Measurements from ENCODE around the gene XCL2.

Gene XCL2

GRCh38 chr1:168499688-168500049 lies 44.1 kb downstream of the XCL2 start:
- no peaks in the 10 kb centered on the region for H4K20me1 ChIP-seq
- no peak overlapping the region for H3K9ac ChIP-seq
- H3K4me3 ChIP-seq: no peak overlapping the region
- no peak overlapping the region for H3K27ac ChIP-seq
- H3K9me3 ChIP-seq (replicated peaks in 1 of 11): no peaks in the 10 kb centered on the region; a peak in 1 of 22 replicates
- H3K27me3 ChIP-seq: no peaks in the 10 kb centered on the region; a peak in 1 of 22 replicates
- H3K4me2 ChIP-seq: no peak overlapping the region
- peaks cover 0 to 21% (median 0%) of the 10 kb centered on the region in 10 experiments; a peak in 6 of 20 replicates for H3K4me1 ChIP-seq
- TF ChIP-seq Cebpa-rat (IDR thresholded peaks at IDR 0.05): no peak
- H3K36me3 ChIP-seq: no peaks in the 10 kb centered on the region

GRCh38 chr1:168498956-168499687 lies 44.7 kb downstream of the XCL2 start:
- H3K27ac ChIP-seq: no peak overlapping the region
- H3K9ac ChIP-seq: no peak overlapping the region
- H3K9me3 ChIP-seq (replicated peaks in 1 of 11): no peaks in the 10 kb centered on the region; a peak in 1 of 22 replicates
- TF ChIP-seq Cebpa-rat (IDR thresholded peaks at IDR 0.05): no peak
- H3K4me1 ChIP-seq: peaks cover 0 to 15% (median 0%) of the 10 kb centered on the region in 10 experiments; a peak in 5 of 20 replicates
- H3K36me3 ChIP-seq: no peaks in the 10 kb centered on the region
- H4K20me1 ChIP-seq: no peaks in the 10 kb centered on the region
- no peak overlapping the region for H3K4me2 ChIP-seq
- no peaks in the 10 kb centered on the region; a peak in 1 of 22 replicates for H3K27me3 ChIP-seq
- H3K4me3 ChIP-seq: no peak overlapping the region

- no peak for TF ChIP-seq Cebpa-rat (IDR thresholded peaks at IDR 0.05)
- no peak overlapping the region for H3K4me3 ChIP-seq
- H3K4me2 ChIP-seq: no peak overlapping the region
- no peaks in the 10 kb centered on the region; a peak in 1 of 22 replicates for H3K9me3 ChIP-seq (replicated peaks in 1 of 11)
- no peak overlapping the region for H3K27ac ChIP-seq
- H3K4me1 ChIP-seq: peaks cover 0 to 6% (median 0%) of the 10 kb centered on the region in 10 experiments; a peak in 5 of 20 replicates
- H3K9ac ChIP-seq: no peak overlapping the region
- H3K27me3 ChIP-seq: no peaks in the 10 kb centered on the region; a peak in 1 of 22 replicates
- no peaks in the 10 kb centered on the region for H4K20me1 ChIP-seq
- no peaks in the 10 kb centered on the region for H3K36me3 ChIP-seq
These were observed 45.6 kb downstream of the XCL2 start for GRCh38 chr1:168498159-168498631.

- Histone ChIP-seq H3K36me3 (no peaks in the 10 kb centered on the region), H3K4me2 (no peak overlapping the region), H3K4me1 (no peaks in the 10 kb centered on the region), H3K9me3 (replicated peaks in 1 of 11) (no peaks in the 10 kb centered on the region), H4K20me1 (no peaks in the 10 kb centered on the region), H3K27me3 (no peaks in the 10 kb centered on the region; a peak in 1 of 22 replicates), H3K4me3 (no peak overlapping the region), H3K9ac (no peak overlapping the region), H3K27ac (no peak overlapping the region)
- no peak for TF ChIP-seq Cebpa-rat (IDR thresholded peaks at IDR 0.05)
These were observed 46.3 kb downstream of the XCL2 start for GRCh38 chr1:168497376-168497950.

- Histone ChIP-seq H3K4me3 (no peak overlapping the region), H4K20me1 (no peaks in the 10 kb centered on the region), H3K27me3 (no peaks in the 10 kb centered on the region; a peak in 1 of 22 replicates), H3K4me2 (no peak overlapping the region), H3K36me3 (no peaks in the 10 kb centered on the region), H3K4me1 (peaks cover 0 to 11% (median 0%) of the 10 kb centered on the region in 10 experiments; a peak in 6 of 20 replicates), H3K9me3 (replicated peaks in 1 of 11) (peaks cover 0 to 3% (median 1%) of the 10 kb centered on the region in 11 experiments; a peak in 4 of 22 replicates), H3K9ac (no peak overlapping the region), H3K27ac (no peak overlapping the region)
- TF ChIP-seq Cebpa-rat (IDR thresholded peaks at IDR 0.05): no peak
These were observed 52.2 kb downstream of the XCL2 start for GRCh38 chr1:168491527-168492164.
